GM19395 (cell line): ENCODE results near the gene PDE8B.
"Not testable (repeated sequence)": the region's sequence is repeated elsewhere in the genome, so short reads cannot be mapped to it uniquely, and the experiment has no call there.

Experiments
- ATAC-seq: cut with Tn5 transposase; IDR thresholded peaks from one replicate; pipeline ENCODE4 v1.9.1; 2021; ENCODE audit warnings: mild to moderate bottlenecking, moderate library complexity; ENCODE audit not compliant: unreplicated experiment

The PDE8B gene

DNA sequence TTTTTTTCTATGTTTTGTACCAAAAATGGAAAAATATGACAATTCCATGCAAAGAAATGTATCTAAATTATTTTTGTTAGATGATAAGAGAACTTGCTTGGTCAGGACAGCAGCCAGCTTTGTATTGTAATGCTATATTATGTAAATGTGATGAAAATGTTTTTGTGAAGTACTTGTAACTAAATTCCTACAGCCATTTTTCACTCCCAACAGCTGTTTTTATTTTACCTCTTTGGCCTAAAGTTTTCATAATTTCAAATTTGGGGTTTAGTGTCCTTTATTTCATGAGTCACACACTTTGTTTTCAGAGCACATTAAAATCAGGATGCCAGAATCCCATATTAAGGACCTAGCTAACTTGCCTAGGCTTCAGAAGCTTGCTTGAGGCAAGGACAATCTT lies 217.5 kb downstream of the PDE8B start:
- no peak for ATAC-seq

GRCh38 chr5:77428526-77428925 lies 218.0 kb downstream of the PDE8B start:
- no peak for ATAC-seq

DNA sequence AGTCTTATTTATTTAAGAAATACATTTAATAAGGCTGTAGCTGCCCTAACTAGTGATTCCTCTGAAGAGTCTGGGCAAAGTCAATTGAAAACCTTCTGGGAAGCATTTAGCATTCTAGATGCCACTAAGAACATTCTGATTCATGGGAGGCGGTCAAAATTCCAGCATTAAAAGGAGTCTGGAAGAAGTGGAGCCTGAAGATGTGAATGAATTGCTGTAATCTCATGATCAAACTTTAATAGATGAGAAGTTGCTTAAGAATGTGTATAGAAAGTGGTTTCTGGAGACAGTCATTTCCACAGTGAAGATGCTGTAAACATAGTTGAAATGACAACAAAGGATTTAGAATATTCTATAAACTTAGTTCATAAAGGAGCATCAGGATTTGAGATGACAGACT lies 220.2 kb downstream of the PDE8B start:
- ATAC-seq = no peak

- no peak for ATAC-seq
Observed at GRCh38 chr5:77431286-77431685, 220.8 kb downstream of the PDE8B start.

DNA sequence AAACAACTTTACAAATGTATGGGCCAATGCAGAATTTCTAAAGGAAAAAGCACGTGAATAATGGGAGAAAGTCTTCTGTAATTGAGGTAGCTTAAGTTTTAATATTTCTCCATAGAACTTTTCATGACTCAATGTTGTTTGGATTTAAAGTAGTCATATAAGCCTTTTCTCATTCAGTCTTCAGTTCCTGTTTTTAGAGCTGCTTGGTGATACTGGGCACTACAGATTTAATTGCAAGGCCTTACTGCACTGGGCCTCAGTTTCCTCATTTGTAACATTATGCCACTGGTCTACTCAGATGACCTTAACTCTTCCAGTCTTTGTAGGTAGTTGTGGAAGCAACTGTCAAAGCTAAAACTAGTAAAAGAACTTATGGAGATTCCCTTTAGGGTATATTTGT lies 221.2 kb downstream of the PDE8B start:
- no peak for ATAC-seq

GRCh38 chr5:77437194-77437593 lies 226.7 kb downstream of the PDE8B start:
- ATAC-seq = no peak

- ATAC-seq = no peak
Observed at GRCh38 chr5:77438071-77438470, 227.6 kb downstream of the PDE8B start.

DNA sequence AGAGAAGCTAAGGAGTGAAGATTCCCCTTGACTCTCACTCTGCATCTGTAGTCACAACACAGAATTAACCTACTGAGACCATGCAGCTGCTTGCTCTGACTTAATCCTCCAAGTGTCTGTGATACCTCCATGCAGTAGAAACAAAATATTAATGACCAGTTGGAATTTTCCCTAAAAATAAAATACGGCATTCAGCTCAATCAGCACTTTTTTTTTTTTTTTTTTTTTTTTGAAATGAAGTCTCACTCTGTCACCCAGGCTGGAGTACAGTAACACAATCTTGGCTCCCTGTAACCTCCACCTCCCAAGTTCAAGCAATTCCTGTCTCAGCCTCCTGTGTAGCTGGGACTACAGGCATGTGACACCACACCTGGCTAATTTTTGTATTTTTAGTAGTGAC lies 233.2 kb downstream of the PDE8B start:
- ATAC-seq = no peak

DNA sequence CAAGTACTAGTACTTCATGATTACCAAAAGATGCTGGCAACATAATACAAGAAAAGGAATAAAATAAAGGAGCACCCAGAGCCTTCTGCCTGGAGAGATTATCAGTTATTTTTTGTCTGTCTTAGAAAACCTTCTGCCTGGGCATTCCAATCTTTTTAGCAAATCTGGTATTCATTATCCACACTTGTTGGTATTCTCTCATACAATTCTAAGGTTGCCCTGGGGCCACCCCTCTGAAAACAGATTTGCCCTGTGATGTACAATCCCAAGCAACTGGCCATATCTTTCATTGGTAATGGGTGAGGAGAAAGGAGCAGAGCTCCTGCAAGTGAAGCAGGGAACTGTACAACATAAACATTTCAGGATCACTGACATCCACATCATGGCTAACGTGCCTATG lies 233.9 kb downstream of the PDE8B start:
- ATAC-seq = no peak

- ATAC-seq = no peak
Observed at GRCh38 chr5:77448831-77449230, 238.4 kb downstream of the PDE8B start.

DNA sequence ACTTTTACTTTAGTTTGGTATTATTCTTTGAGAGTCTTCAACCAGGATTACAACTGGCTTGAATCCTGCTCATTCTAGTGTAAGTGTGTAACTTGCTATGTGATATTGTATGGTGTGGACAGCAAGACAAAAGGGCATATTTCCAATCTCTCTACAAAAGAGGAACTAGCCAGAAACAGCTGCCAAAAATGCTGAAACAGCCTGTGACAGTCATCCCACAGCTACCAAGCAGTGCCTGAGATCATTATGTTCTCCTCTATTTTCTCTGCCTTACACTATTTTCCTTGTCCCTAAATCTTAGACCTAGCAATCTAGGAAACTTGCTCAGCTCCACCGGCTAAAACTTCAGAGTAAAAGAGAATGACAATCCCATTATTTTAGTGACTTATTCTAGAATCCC lies 238.8 kb downstream of the PDE8B start:
- no peak for ATAC-seq

DNA sequence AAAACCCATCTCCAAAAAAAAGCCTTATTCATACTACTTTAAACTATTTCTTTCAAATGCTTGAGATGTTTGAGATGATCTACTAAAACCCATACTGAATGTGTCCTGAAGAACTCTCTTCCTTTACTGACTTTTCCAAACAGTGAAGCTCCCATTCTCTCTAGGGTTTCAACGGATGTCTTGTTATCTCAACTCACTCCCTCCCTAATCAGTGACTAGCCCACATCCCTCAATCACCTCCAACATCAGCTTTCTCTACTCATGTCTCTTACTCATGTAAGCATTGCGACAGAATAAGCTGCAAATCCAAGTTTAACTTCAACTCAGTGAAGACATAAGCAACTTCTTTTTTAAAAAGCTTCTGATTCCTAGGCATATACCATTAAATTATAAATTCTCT lies 239.5 kb downstream of the PDE8B start:
- no peak for ATAC-seq

- no peak for ATAC-seq
Observed at GRCh38 chr5:77452351-77452750, 241.9 kb downstream of the PDE8B start.

- ATAC-seq = no peak
Observed at GRCh38 chr5:77454123-77454522, 243.6 kb downstream of the PDE8B start.

- no peak for ATAC-seq
Observed at GRCh38 chr5:77461287-77461686, 250.8 kb downstream of the PDE8B start.

GRCh38 chr5:77463905-77464304 lies 253.4 kb downstream of the PDE8B start:
- ATAC-seq = no peak

DNA sequence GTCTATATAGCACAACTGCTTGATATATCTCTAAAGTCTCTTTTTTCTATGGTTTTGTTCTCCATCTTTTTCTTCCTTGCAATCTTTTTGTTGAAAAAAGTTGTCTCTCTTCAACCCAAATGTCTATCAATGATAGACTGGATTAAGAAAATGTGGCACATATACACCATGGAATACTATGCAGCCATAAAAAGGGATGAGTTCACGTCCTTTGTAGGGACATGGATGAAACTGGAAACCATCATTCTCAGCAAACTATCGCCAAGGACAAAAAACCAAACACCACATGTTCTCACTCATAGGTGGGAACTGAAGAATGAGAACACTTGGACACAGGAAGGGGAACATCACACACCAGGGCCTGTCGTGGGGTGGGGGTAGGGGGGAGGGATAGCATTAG lies 258.4 kb downstream of the PDE8B start:
- not testable (repeated sequence) for ATAC-seq

DNA sequence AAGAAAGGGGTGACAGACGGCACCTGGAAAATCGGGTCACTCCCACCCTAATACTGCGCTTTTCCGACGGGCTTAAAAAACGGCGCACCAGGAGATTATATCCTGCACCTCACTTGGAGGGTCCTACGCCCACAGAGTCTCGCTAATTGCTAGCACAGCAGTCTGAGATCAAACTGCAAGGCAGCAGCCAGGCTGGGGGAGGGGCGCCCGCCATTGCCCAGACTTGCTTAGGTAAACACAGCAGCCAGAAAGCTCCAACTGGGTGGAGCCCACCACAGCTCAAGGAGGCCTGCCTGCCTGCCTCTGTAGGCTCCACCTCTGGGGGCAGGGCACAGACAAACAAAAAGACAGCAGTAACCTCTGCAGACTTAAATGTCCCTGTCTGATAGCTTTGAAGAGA lies 264.6 kb downstream of the PDE8B start:
- ATAC-seq = not testable (repeated sequence)
